Neuronal stem cell (in vitro differentiated cells): ENCODE measurements around the gene CACNA1A.

Experiments used
- DNase-seq: peaks from one replicate; pipeline ENCODE4 v3.0.0-alpha.2; 2013; ENCODE audit warnings: low spot score
- H2AFZ ChIP-seq: one replicate; pipeline ENCODE4 v1.6.1; 2013; ENCODE audit warnings: mild to moderate bottlenecking, low read length, inconsistent platforms
- H2AK5ac ChIP-seq: 2 replicates; pipeline ENCODE4 v1.6.1; 2013; ENCODE audit warnings: low read depth, mild to moderate bottlenecking, inconsistent platforms, low read length, moderate library complexity, mixed read lengths
- H2BK120ac ChIP-seq: 2 replicates; pipeline ENCODE4 v1.6.1; 2013; ENCODE audit warnings: low read depth, mild to moderate bottlenecking, inconsistent platforms, low read length, moderate library complexity, mixed read lengths
- H2BK12ac ChIP-seq: one replicate; pipeline ENCODE4 v1.6.1; 2013; ENCODE audit warnings: low read length, inconsistent platforms
- H2BK15ac ChIP-seq: 2 replicates; pipeline ENCODE4 v1.6.1; 2013; ENCODE audit warnings: mild to moderate bottlenecking, low read length, inconsistent platforms, mixed read lengths
- H2BK5ac ChIP-seq: one replicate; pipeline ENCODE4 v1.6.1; 2013; ENCODE audit warnings: inconsistent platforms, mild to moderate bottlenecking, low read length, moderate library complexity
- H3K14ac ChIP-seq: one replicate; pipeline ENCODE4 v1.6.1; 2013; ENCODE audit warnings: low read length, inconsistent platforms
- H3K18ac ChIP-seq: 2 replicates; pipeline ENCODE4 v1.6.1; 2013; ENCODE audit warnings: low read length, inconsistent platforms
- H3K23ac ChIP-seq: 2 replicates; pipeline ENCODE4 v1.6.1; 2013; ENCODE audit warnings: low read depth, mild to moderate bottlenecking, mixed read lengths, low read length, inconsistent platforms; ENCODE audit not compliant: poor library complexity
- H3K27ac ChIP-seq: replicated peaks from 3 replicates; pipeline ENCODE4 v1.5.1; 2013; ENCODE audit warnings: low read length, inconsistent platforms
- H3K27me3 ChIP-seq, 3 experiments: 2 replicates each; pipeline ENCODE4 v1.6.1; 2013; ENCODE audit warnings: low read length in 3 of 3, mild to moderate bottlenecking in 2 of 3, inconsistent platforms in 1 of 3, low read depth in 1 of 3, mixed read lengths in 1 of 3, moderate library complexity in 1 of 3; ENCODE audit not compliant: control insufficient read depth in 3 of 3, insufficient read depth in 3 of 3
- H3K36me3 ChIP-seq, 2 donors: replicated peaks in 1 of 2; 2 replicates each; pipeline ENCODE4 v1.6.1; 2013; ENCODE audit warnings: low read length in 2 of 2; ENCODE audit not compliant: control insufficient read depth in 2 of 2, insufficient read depth in 2 of 2
- H3K4ac ChIP-seq: 2 replicates; pipeline ENCODE4 v1.6.1; 2013; ENCODE audit warnings: inconsistent platforms, mild to moderate bottlenecking, low read length, moderate library complexity
- H3K4me1 ChIP-seq, 2 donors: 1 replicate in 1 of 2; 2 replicates in 1 of 2; pipeline ENCODE4 v1.6.1; 2013; ENCODE audit warnings: low read length in 2 of 2, low read depth in 1 of 2; ENCODE audit not compliant: control insufficient read depth in 2 of 2, insufficient read depth in 1 of 2
- H3K4me2 ChIP-seq: one replicate; pipeline ENCODE4 v1.6.1; 2013; ENCODE audit warnings: mild to moderate bottlenecking, low read length, inconsistent platforms; ENCODE audit not compliant: insufficient read depth, poor library complexity, severe bottlenecking
- H3K4me3 ChIP-seq, 2 donors: 2 replicates each; pipeline ENCODE4 v1.5.1; 2013; ENCODE audit warnings: low read length in 2 of 2, mild to moderate bottlenecking in 2 of 2, inconsistent platforms in 1 of 2, moderate library complexity in 1 of 2
- H3K79me1 ChIP-seq: one replicate; pipeline ENCODE4 v1.6.1; 2013; ENCODE audit warnings: low read depth, mild to moderate bottlenecking, inconsistent platforms, low read length, moderate library complexity
- H3K9ac ChIP-seq: one replicate; pipeline ENCODE4 v1.6.1; 2013; ENCODE audit warnings: mild to moderate bottlenecking, low read depth, low read length, inconsistent platforms; ENCODE audit not compliant: poor library complexity
- H3K9me3 ChIP-seq, 2 donors: replicated peaks in 1 of 2; 2 replicates each; pipeline versions ENCODE3 to v1.6.1; 2013; ENCODE audit warnings: low read length in 2 of 2, mild to moderate bottlenecking in 2 of 2, inconsistent platforms in 1 of 2, low read depth in 1 of 2, mixed read lengths in 1 of 2, moderate library complexity in 1 of 2; ENCODE audit not compliant: control insufficient read depth in 2 of 2, insufficient read depth in 1 of 2
- H4K8ac ChIP-seq: one replicate; pipeline ENCODE4 v1.6.1; 2013; ENCODE audit warnings: low read depth, mild to moderate bottlenecking, inconsistent platforms, low read length, moderate library complexity
- H4K91ac ChIP-seq: one replicate; pipeline ENCODE4 v1.6.1; 2013; ENCODE audit warnings: low read length, low read depth, mild to moderate bottlenecking, inconsistent platforms; ENCODE audit not compliant: poor library complexity
- WGBS, 2 donors: extraction: QIAGEN DNeasy Blood & Tissue Kit; methylation state at CpG; one replicate each; pipeline ENCODE4 v1.1.7; 2013; ENCODE audit warnings: missing lambda C conversion rate in 2 of 2, mixed read lengths in 1 of 2; ENCODE audit not compliant: insufficient read length in 2 of 2, insufficient replicate concordance in 1 of 2; ENCODE audit errors: extremely low coverage in 2 of 2; 5-methylcytosine and 5-hydroxymethylcytosine counted together

CACNA1A gene

DNA sequence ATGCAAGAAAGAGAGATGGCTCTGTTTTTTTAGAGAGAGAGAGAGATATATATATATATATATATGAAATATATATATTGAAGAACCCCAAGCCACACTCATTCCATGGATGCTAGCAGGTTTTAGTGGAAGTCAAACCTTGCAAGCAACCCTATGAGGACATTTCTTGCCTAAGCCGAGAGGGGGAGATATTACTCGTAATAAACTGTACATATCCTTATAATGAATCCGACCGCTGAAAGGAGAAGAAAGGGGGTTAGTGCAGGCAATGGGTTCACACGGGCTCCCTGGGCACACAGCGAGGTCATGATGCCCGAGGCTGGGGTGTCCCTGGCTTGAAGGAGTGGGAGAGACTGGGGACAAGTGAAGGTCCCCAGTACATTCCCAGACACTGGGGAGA, 277.7 kb downstream of the CACNA1A start:
- Histone ChIP-seq H3K27ac (no peak overlapping the region), H3K4ac (no peak overlapping the region), H2BK120ac (no peak overlapping the region), H3K4me3 (no peak overlapping the region), H3K14ac (no peak overlapping the region), H4K91ac (no peak overlapping the region), H3K4me2 (no peak overlapping the region), H3K27me3 (peaks cover 0 to 4% (median 0%) of the 10 kb centered on the region in 3 experiments), H3K79me1 (no peaks in the 10 kb centered on the region), H2BK5ac (no peak overlapping the region), H2AFZ (no peak overlapping the region), H4K8ac (no peak overlapping the region), H2BK15ac (no peak overlapping the region), H2BK12ac (no peak overlapping the region), H3K4me1 (peaks cover 0 to 4% of the 10 kb centered on the region in 2 donors), H2AK5ac (no peak overlapping the region), H3K36me3 (peaks cover 0 to 8% of the 10 kb centered on the region in 2 donors), H3K23ac (no peak overlapping the region), H3K9ac (no peak overlapping the region), H3K18ac (no peak overlapping the region), H3K9me3 (no peaks in the 10 kb centered on the region)
- no CpG with 5 or more reads among the region's 7 CpGs for WGBS, 2 donors
- DNase-seq, result no peak

DNA sequence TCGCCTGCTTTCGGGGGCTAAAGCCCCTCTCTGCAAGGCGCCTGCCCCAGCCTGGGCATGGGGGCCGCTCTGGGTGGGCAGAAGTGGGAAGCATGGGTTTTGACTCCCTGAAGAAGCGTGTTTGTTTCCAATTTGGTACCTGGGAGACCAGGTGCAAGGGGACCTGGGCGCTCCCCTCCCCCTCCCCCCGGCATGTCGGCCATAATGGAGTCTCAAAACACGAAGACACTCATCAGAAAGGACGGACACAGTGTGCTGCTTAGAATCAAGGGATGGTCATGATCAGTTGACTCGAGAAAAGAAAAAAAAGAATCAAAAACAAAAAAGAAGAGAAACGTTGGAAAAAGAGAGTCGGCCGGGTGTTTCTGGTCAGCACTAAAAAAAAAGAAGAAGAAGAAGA, 279.3 kb downstream of the CACNA1A start:
- no CpG with 5 or more reads among the region's 14 CpGs for WGBS, 2 donors
- H3K4me3 ChIP-seq, result no peak overlapping the region
- no peak for DNase-seq
- no peaks in the 10 kb centered on the region for H3K79me1 ChIP-seq
- H2BK120ac ChIP-seq, result no peak overlapping the region
- no peak overlapping the region for H2AFZ ChIP-seq
- H3K27ac ChIP-seq, result no peak overlapping the region
- no peak overlapping the region for H2BK12ac ChIP-seq
- H3K9me3 ChIP-seq, result no peaks in the 10 kb centered on the region
- H3K23ac ChIP-seq, result no peak overlapping the region
- H3K27me3 ChIP-seq, result peaks cover 0 to 4% (median 0%) of the 10 kb centered on the region in 3 experiments
- peaks cover 0 to 4% of the 10 kb centered on the region in 2 donors for H3K4me1 ChIP-seq
- no peak overlapping the region for H2BK15ac ChIP-seq
- peaks cover 0 to 8% of the 10 kb centered on the region in 2 donors for H3K36me3 ChIP-seq
- no peak overlapping the region for H4K8ac ChIP-seq
- H3K18ac ChIP-seq, result no peak overlapping the region
- no peak overlapping the region for H3K14ac ChIP-seq
- H2AK5ac ChIP-seq, result no peak overlapping the region
- no peak overlapping the region for H3K4ac ChIP-seq
- no peak overlapping the region for H3K4me2 ChIP-seq
- H2BK5ac ChIP-seq, result no peak overlapping the region
- no peak overlapping the region for H3K9ac ChIP-seq
- no peak overlapping the region for H4K91ac ChIP-seq

- H2BK12ac ChIP-seq, result no peak overlapping the region
- DNase-seq, result no peak
- no peak overlapping the region for H2AK5ac ChIP-seq
- H2BK5ac ChIP-seq, result no peak overlapping the region
- no peak overlapping the region for H2BK120ac ChIP-seq
- H3K4me1 ChIP-seq, result peaks cover 0 to 4% of the 10 kb centered on the region in 2 donors
- no peak overlapping the region for H4K8ac ChIP-seq
- H3K23ac ChIP-seq, result peak overlapping the region; percentile 31
- H2AFZ ChIP-seq, result no peak overlapping the region
- no peak overlapping the region for H3K14ac ChIP-seq
- no peak overlapping the region for H3K27ac ChIP-seq
- peaks cover 0 to 4% (median 0%) of the 10 kb centered on the region in 3 experiments for H3K27me3 ChIP-seq
- peak overlapping the region; percentile 89 for H3K4ac ChIP-seq
- peak overlapping the region; percentile 60 for H3K9ac ChIP-seq
- H3K4me3 ChIP-seq, result peak overlapping the region in 1 of 2 donors; percentile 18
- H2BK15ac ChIP-seq, result no peak overlapping the region
- WGBS, 2 donors, result no CpG with 5 or more reads among the region's 26 CpGs
- H3K4me2 ChIP-seq, result no peak overlapping the region
- peaks cover 0 to 8% of the 10 kb centered on the region in 2 donors for H3K36me3 ChIP-seq
- H4K91ac ChIP-seq, result no peak overlapping the region
- no peaks in the 10 kb centered on the region for H3K9me3 ChIP-seq
- peak overlapping the region; percentile 83 for H3K18ac ChIP-seq
- H3K79me1 ChIP-seq, result no peaks in the 10 kb centered on the region
Observed at GRCh38 chr19:13225973-13226865, 280.1 kb downstream of the CACNA1A start.

DNA sequence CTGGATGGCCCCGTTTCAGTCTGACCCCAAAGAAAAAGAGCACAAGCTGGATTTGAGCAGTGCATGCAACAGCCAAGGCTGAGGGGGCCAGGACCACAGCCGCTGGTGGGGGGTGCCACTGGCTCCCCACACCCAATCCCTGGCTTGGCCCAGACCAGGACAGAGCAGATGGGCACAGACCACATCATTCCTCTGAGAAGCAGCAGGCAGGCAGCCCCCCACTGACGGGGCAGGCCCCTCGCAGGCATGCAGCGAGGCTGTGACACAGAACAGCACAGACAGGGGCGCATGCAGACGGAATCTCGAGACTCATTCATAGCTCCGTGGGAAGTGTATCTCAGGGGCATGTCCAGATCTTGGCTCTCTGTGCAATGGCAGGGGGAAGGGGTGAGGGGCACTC, 281.2 kb downstream of the CACNA1A start:
- Histone ChIP-seq H3K14ac (peak overlapping the region; percentile 32), H3K4me3 (no peak overlapping the region), H2BK15ac (no peak overlapping the region), H3K4ac (no peak overlapping the region), H4K91ac (no peak overlapping the region), H2BK120ac (no peak overlapping the region), H3K9ac (no peak overlapping the region), H3K27me3 (peaks cover 0 to 4% (median 0%) of the 10 kb centered on the region in 3 experiments), H3K36me3 (peaks cover 0 to 7% of the 10 kb centered on the region in 2 donors), H3K9me3 (no peaks in the 10 kb centered on the region), H3K27ac (no peak overlapping the region), H3K79me1 (no peaks in the 10 kb centered on the region), H2BK12ac (no peak overlapping the region), H3K4me1 (peaks cover 0 to 4% of the 10 kb centered on the region in 2 donors), H3K4me2 (no peak overlapping the region), H2AFZ (no peak overlapping the region), H3K18ac (peak overlapping the region; percentile 20), H2BK5ac (no peak overlapping the region), H2AK5ac (no peak overlapping the region), H3K23ac (peak overlapping the region; percentile 60), H4K8ac (no peak overlapping the region)
- no peak for DNase-seq
- WGBS, 2 donors, result no CpG with 5 or more reads among the region's 9 CpGs
